CMK (cell line): Measurements from ENCODE around the gene NCKIPSD.
A peak's percentile ranks its signal among the peaks of the same experiment; 100 is the strongest.

Experiments used
- DNase-seq: peaks from one replicate; pipeline ENCODE4 v3.0.0-alpha.2; 2010; ENCODE audit warnings: low read depth

The NCKIPSD gene

DNA sequence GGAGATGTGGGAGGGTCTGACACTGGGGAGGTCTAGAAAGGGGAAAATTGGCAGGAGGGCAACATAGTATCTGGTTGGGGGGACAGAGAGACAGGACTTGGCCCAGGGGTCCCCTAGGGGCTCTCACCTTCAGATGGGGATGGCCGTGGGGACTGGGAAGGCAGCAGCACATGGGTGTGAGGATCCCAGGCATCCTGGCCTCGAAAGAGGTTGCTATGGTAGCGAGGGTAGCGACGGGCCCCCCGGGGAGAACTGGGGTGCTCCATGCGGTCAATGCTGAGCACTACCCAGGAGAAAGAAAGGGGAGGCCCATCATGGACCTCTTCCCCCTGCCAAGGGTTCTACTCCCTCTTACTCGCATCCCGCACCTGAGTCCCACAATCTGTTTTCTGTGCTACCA, 38.0 kb downstream of the NCKIPSD start:
- DNase-seq, result no peak

GRCh38 chr3:48644898-48645760, 40.6 kb downstream of the NCKIPSD start:
- no peak for DNase-seq

GRCh38 chr3:48642605-48643004, 43.1 kb downstream of the NCKIPSD start:
- DNase-seq, result no peak

- no peak for DNase-seq
These were observed 44.3 kb downstream of the NCKIPSD start for GRCh38 chr3:48641396-48641795.

DNA sequence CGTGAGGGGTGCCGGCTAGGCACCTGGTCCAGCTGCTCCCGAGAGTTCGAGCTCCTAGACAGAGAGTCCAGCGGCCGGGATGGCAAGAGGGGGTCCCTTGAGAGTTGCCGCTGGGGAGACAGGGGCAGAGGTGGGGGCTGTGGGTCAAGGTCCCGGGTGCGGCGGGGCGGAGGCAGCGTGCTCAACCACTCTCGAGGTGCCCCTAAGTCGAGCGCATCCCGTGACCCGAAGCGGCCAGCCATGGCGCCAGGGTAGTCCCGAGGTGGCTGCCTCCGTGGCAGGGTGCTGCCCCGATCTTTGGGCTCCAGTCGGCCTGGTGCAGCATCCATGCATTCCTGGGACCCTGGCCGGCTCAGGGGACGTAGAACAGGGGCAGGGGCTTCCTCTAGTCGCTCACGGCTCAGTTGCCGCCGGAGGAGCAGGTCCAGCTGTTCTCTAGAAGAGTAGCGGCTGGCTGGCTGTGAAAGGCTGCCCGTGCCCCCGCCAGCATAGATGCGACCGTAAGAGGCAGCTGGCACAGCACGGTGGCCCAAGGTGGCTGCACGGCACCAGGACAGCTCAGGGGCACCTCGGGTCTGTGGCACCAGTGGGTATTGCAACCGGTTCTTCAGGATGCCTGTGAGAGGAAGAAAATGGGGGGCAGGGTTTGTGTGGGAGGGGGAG, 45.6 kb downstream of the NCKIPSD start:
- DNase-seq, result no peak

DNA sequence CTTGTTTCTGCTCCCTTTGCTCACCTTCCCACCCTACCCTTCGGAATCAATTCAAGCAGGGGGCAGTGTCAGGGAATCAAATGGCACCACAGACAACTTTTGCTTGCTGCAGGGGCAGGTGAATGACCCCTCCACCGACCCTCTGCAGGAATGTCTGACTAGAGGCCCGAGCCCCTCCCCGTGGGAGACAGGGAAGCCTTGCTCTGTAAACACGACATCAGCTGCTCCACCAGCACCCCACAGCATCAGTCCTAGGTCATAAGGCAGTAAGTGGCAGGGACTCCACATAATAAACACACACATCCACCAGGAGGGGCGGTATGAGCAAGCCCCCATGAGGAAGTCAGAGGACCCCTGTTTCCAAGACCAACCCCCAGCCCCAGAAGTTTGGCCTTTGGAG, 48.4 kb downstream of the NCKIPSD start:
- no peak for DNase-seq

DNA sequence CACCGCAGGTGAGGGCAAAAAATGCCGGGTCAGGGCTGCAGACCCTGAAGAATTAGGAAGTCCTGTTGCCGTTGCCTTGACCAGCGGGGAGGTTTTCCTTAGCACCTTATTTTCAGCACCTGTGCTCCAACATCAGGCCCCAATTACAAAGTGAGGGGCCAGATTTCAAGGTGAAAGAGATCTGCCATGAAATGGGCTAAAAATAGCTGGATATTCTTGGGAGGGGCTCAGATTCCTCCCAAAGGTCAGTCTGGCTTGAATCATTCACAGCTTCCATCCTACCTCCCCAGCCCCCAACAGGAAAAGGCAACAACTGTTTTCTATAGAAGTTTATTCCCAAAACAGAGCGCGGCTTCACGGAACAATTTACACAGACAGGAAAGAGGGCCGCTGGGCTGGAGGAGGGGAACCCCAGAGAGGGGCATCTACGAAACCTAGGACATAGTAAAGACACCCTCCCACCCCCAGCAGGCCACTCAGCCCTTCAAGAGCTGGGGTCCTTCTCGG, 49.5 kb downstream of the NCKIPSD start:
- DNase-seq, result no peak

GRCh38 chr3:48635222-48636021, 50.3 kb downstream of the NCKIPSD start, which contains the start of gene SLC26A6:
Gene SLC26A6 (minus strand): TSS chr3:48635461. CDS start chr3:48635393, 68 bp downstream.
- peak; percentile 86 for DNase-seq

GRCh38 chr3:48634661-48635221, 51.0 kb downstream of the NCKIPSD start:
- DNase-seq, result peak; percentile 52

DNA sequence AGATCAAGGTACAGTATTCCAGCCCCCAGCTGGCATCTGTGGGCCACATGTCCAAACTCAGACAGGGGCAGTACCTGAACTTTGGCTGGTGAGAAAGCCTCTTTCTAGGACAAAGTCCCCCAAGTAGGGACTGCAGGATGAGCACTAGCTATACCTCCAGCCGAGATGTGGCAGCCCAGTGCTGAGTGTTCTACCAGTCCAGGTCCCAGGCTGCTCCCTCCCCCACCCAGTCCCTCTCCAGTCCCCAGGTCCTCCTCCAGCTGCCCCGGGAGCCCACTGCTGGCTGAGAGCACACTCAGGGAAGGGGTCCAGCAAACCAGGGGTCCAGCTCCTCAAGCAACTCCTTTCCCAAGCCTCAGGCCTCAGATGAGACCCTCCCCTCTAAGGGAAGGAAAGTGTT, 52.0 kb downstream of the NCKIPSD start:
- no peak for DNase-seq

GRCh38 chr3:48633256-48633655, 52.5 kb downstream of the NCKIPSD start:
- DNase-seq, result no peak

DNA sequence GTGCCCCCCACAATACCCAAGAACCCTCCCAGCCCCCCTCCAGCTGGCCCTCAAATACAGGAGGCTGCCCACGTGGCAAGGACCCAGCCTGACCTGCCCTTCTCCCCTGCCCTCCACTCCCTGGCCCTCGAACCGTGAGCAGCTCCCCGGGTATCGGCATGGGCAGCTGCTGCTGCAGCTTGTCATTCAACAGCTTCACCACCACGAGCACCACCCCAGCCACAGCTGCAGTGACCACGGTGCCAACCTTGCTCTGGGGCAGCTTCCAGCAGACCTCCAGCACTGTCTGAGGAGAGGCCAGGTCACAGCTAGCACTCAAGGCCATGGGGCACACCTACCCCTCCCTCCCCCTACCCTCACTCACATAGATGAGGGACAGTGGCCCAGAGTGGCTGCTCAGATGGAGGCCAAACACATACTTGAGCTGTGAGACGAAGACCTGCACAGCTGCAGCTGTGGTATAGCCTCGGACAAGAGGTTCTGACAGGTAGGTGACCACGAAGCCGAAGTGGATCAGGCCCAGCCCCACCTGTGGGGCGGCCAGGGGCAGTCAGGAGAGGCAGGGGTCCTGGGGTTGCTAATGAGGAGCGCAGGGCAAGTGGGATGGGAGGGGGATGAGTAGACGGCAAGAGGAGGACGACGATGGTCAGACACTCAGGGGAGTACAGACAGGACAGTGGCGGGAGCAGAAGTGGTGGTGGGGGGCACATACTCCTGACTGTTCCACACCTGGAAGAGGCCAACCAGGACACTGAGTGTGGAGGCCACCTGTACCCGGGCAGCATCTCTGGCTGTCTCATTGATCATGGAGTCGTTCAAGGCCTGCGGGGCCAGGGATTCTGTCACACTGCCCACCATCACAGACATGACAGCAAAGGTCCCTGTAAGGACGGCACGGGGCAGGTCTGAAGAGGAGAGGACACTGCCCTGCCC, 53.9 kb downstream of the NCKIPSD start:
- no peak for DNase-seq

DNA sequence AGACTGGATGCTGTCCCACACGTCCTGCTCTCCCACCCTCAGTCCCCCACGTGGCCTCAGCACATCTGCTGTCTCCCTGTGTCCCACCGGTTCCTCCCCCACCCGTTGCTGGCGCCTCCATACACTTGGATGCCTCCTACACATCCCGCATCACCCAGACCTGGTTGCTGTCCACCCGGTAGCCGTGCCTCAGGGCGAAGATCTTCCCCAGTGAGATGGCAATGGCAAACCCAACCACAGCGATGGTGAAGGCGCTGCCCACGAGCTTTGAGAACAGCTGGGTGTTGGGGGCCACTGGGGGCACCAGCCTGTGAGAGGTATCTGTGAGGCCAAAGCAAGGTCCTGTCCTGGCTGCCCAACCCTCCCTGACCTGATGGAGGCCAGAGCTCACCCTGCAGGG, 54.9 kb downstream of the NCKIPSD start:
- no peak for DNase-seq

DNA sequence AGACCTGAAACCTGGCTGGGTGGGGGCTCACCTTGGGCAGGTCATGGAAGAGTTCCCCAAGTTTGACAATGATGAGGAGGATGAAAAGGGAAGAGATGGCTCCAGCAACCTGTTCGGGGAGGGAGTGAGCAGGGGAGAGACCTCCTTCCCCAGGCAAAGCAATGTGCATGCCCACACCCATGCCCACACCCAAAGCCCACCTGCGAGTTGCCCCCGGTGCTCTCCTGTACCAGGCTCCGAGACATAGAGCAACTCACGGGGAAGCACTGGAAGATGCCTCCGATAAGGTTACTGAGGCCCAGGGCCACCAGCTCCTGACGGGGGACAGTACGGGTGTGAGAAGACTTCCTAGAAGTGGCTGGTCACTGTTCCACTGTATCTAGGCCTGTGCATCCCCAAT, 55.3 kb downstream of the NCKIPSD start:
- DNase-seq, result no peak

GRCh38 chr3:48629894-48630293, 55.8 kb downstream of the NCKIPSD start:
- DNase-seq, result no peak

- DNase-seq, result no peak
These were observed 57.3 kb downstream of the NCKIPSD start for GRCh38 chr3:48628277-48629017.

GRCh38 chr3:48625600-48625999, 60.1 kb downstream of the NCKIPSD start:
- no peak for DNase-seq

- DNase-seq, result no peak
These were observed 60.9 kb downstream of the NCKIPSD start for GRCh38 chr3:48624767-48625166.

- no peak for DNase-seq
These were observed 61.7 kb downstream of the NCKIPSD start for GRCh38 chr3:48623851-48624547.
